Measurements from ENCODE around the gene GJA5.
A peak's percentile ranks its signal among the peaks of the same experiment; 100 is the strongest.
"Not testable (repeated sequence)": the region's sequence is repeated elsewhere in the genome, so short reads cannot be mapped to it uniquely, and the experiment has no call there.

Gene GJA5

DNA sequence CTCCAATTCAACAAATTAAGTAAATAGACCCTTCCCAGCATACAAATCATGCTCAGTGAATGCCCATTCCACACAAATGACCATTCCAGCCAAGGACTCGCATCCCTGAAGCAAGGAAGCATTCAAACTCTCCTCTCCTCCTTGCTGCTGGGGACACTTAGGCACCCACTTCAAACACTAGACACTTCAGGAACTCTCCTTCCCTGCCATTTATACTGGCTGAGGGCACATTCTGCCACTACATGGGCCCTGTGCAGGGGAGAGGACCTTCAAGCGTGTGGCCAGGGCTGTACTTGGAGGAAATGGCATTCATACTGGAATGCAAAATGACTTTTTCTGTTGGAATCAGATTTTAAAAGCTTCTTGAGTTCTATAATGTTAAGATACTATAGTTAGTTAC lies 22.3 kb downstream of the GJA5 start:
- H3K4me3 ChIP-seq (ENCODE audit: low read length): no peak overlapping the region

DNA sequence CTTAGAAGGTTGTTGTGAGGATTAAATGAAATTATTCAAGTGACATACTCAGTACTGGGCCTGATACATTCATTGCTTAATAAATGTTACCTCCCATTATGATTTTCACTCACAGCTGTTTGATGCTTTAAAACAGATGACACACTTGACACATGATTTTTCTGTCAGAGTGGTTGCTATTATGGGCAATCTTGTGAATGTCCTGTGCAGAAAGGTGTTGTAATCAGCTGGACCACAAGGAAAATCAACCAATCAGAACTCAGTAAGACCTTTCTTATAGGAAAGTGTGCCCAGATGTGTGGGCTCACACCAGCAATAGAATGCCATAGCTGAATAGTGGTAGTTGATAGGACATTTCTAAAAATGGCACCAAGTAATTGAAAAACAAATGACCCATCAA lies 23.5 kb downstream of the GJA5 start:
- DNase-seq (ENCODE audit: low read depth, low spot score): no peak
- no peak overlapping the region for H3K4me3 ChIP-seq (ENCODE audit: low read length)

More for the DNA sequence above, 22.3 kb downstream of the GJA5 start:
- no peak for DNase-seq (ENCODE audit: low read depth, low spot score)

DNA sequence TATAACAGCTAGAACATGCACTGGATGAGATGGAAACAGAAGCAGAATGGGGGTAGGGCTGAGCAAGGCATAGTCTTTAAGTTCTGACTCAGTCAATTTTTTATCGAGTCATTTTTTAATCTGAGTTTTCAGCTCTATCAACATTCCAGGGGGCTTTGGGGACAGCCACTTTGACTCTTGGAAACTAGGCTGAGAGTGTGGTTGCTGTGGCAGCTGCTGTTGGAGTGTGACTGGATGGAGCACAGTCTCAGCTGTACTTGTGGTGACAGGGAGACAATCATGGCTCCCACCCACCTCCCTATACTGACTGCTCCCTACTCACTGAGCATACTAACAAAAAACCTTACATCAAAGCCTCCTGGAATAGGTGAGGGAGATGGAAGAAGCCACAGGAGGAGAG lies 25.0 kb downstream of the GJA5 start:
- H3K4me3 ChIP-seq (ENCODE audit: low read length): no peak overlapping the region
- no peak for DNase-seq (ENCODE audit: low read depth, low spot score)

DNA sequence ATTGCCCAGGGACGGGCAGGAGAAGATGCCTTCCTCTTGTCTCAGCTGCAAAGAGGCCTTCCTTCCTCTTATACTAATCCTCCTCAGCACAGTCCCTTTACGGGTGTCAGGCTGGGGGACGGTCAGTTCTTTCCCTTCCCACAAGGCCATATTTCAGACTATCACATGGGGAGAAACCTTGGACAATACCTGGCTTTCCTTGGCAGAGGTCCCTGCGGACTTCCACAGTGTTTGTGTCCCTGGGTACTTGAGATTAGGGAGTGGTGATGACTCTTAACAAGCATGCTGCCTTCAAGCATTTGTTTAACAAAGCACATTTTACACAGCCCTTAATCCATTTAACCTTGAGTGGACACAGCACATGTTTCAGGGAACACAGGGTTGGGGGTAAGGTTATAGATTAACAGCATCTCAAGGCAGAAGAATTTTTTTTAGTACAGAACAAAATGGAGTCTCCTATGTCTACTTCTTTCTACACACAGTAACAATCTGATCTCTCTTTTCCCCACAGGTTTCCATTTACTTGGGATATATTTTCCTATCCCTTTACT lies 26.0 kb downstream of the GJA5 start:
- DNase-seq (ENCODE audit: low read depth, low spot score); H3K4me3 ChIP-seq (ENCODE audit: low read length): not testable (repeated sequence)

DNA sequence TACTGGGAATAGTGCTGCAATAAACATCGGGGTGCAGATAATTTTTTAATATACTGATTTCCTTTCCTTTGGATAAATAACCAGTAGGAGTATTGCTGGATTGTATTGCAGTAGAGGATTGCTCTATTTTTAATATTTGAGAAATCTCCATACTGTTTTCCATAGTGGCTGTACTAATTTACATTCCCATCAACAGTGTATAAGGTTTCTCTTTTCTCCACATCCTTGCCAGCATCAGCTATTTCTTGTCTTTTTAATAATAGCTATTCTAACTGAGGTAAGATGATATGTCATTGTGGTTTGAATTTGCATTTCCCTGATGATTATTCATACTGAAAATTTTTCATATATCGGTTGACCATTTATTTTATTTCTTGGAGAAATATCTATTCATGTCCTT lies 31.1 kb downstream of the GJA5 start:
- H3K4me3 ChIP-seq (ENCODE audit: low read length): no peak overlapping the region
- DNase-seq (ENCODE audit: low read depth, low spot score): no peak

DNA sequence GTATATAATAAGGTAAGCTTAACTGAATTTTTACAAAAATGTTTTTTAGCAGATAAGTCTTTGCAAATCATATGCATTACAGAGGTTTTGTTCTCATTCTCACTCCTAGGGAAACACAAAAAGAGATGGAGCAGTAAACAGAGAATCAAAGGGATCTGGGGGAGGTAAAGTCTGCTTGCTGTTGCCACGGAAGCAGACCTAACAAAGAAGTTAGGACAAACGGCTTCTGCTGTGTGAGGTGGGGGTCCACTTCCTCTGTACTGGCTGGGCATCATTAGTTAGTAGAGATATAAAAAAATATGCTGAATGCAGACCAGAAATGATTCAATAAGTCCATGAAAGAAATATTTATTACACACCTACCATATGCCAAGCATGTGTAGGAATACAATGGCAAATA lies 34.2 kb downstream of the GJA5 start:
- DNase-seq (ENCODE audit: low read depth, low spot score): no peak
- no peak overlapping the region for H3K4me3 ChIP-seq (ENCODE audit: low read length)

DNA sequence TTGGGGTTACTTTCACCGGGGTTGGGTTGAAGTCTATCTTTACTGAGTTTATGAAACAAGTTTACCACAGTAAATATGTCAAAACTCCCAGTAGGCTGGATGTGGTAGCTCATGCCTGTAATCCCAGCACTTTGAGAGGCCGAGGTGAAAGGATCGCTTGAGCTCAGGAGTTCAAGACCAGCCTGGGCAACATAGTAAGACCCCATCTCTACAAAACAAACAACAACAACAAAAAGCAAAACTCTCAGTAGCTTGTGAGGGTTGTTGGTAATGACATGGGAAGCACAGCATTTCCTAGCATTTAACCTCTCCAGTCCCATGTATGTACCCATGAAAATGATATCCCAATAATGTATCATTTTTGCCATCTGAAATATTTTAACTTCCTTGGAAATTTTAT lies 34.7 kb downstream of the GJA5 start:
- H3K4me3 ChIP-seq (ENCODE audit: low read length): no peak overlapping the region

DNA sequence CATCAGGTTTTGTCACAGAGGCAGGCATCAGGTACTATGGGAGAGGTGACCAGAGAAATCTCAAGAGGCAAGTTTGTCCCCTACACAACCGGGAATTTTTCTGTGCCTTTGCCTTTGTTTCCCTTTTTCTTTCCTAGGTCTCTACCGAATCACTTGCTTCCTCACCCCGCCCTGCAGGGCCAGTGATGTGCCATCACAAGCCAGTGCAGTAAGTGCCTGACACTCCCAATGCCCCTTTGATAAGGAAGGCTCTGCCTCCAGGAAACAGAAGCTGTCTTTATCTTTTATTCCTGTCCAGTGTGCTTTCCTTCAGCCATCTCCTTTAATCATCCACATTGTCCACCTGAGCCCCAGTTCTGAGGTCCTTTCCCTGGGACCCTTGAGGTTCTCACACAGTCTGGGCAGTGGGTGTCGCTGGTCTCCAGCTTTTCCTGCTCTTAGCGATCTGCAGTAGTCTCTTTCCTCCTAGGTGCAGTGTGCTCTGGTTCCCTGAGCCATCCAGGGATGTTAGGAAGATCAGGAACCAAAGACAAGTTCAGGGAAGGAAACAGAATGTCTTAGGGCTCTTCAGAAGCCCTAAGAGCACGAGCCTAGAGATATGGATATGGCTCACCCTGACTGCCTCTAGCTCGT lies 36.6 kb downstream of the GJA5 start:
- peak; percentile 4 for DNase-seq (ENCODE audit: low read depth, low spot score)
- no peak overlapping the region for H3K4me3 ChIP-seq (ENCODE audit: low read length)

More for the DNA sequence above, 34.7 kb downstream of the GJA5 start:
- DNase-seq (ENCODE audit: low read depth, low spot score): no peak

DNA sequence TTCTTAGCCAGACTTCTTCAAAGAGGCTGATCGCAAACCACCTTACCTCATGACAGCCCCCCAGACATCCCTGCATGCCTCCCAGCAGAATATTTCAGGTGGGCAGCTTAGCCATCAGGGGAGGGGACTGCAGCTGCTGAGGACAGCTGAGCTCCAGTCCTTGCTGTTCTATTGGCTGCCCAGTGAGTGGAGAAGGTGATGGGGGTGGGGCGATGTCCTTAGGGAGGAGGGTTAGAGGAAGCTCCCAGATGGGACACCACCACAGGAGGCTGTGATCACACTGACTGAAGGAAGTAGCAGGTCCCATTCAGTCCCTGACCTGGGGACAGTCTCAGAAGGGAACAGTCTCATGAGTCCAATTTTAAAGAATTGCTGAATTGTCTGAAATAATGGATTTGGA lies 38.3 kb downstream of the GJA5 start:
- no peak for DNase-seq (ENCODE audit: low read depth, low spot score)
- H3K4me3 ChIP-seq (ENCODE audit: low read length): no peak overlapping the region

DNA sequence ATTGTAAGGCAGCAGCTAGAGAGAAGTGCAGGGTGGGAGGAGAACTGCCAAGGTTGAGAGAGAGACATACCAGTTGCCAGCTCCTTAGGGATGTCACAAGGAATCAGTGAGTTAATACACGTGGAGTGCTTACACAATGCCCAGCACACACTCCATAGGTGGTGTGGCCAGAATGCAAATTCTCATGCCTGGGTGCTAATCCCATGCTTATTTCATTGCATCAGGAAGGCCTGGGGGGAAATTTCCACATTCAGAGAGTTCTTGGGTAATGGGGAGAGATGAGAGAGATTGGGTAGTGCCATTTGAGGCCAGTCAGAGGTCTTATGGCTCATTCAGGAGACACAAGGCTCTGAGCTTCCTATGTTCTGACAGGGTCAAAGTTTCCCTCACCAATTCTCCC lies 38.7 kb downstream of the GJA5 start:
- no peak for DNase-seq (ENCODE audit: low read depth, low spot score)
- no peak overlapping the region for H3K4me3 ChIP-seq (ENCODE audit: low read length)

DNA sequence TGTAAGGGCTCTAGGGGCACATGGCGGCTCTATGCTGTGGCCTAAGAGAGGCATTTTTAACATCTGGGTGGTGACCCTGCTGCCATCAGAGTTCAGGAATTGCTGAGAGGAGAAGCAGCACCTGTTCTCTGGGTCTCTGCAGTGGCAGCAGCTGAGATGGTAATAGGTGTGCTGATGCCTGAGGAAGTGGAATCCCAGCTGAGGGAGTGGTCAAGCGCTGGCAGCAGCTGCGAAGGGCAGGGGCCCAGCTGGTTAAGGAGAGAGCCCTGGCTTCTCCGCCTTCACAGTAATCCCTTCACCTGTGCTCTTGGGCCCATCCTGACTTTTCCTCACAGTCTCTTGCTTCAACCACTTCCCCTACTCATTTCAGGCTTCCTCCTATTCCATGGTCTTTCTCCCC lies 39.8 kb downstream of the GJA5 start:
- no peak overlapping the region for H3K4me3 ChIP-seq (ENCODE audit: low read length)
- no peak for DNase-seq (ENCODE audit: low read depth, low spot score)

DNA sequence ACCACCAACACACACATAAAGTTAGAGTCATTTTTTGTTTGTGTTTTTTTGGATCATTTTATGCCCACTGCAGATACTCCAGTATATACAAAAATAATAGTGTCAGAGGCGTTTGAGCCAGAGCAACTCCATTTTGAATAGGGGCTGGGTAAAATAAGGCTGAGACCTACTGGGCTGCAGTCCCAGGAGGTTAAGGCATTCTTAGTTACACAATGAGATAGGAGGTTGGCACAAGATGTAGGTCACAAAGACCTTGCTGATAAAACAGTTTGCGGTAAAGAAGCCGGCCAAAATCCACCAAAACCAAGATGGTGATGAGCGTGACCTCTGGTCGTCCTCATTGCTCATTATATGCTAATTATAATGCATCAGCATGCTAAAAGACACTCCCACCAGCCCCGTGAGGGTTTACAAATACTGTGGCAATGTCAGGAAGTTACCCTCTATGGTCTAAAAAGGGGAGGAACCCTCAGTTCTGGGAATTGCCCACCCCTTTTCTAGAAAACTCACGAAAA lies 40.6 kb downstream of the GJA5 start:
- no peak overlapping the region for H3K4me3 ChIP-seq (ENCODE audit: low read length)
- DNase-seq (ENCODE audit: low read depth, low spot score): no peak

DNA sequence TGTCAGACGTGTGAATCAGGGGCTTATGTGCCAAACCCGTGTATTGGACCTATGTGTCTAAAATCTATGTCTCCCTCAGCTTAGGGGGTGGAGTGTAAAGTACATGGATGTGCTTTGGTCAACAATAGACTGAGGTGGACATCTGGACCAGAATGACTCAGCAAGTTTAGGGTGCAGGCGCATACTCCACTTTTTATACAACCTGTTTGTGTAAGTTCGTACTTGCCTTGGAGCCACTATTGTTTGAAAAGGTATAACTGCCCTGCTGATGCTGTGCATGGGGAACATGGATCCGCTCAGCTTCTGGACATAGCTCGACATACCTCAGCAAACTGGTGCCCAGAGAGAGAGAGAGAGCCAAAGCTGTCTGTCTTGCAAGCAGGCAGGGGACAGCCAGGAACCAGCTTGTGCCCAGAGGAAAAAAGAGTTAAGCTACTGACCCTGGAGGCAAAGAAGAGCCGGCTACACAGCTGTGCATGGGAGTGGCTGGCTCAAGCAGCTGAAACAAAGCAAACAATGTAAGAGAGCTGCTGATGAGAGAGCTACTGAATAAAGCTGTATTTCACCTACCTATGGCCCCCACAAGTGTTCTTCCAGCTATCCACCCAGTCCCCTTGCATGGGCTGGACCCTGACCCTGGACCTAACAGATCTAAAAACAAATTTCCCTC lies 41.2 kb downstream of the GJA5 start:
- H3K4me3 ChIP-seq (ENCODE audit: low read length): no peak overlapping the region
- no peak for DNase-seq (ENCODE audit: low read depth, low spot score)

DNA sequence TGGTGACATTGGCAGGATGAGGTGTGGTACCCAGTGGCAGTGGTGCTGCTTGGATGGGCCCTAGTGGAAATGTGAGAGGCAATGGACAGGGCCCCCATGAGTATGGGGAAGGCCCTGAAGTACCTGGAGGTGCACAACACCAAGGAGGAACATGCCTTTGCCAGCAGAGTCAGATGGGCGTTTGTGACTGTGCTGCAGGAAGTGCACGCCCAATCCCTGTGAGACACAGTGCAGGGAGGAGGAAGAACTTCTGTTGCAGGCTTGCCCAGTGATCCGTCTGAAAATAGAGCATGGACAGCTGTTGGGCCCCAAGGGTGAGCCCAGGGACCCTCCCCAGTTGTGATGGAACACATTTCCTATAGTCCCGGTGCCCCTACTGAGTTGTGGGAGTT lies 42.7 kb downstream of the GJA5 start:
- DNase-seq (ENCODE audit: low read depth, low spot score): no peak
- H3K4me3 ChIP-seq (ENCODE audit: low read length): no peak overlapping the region

DNA sequence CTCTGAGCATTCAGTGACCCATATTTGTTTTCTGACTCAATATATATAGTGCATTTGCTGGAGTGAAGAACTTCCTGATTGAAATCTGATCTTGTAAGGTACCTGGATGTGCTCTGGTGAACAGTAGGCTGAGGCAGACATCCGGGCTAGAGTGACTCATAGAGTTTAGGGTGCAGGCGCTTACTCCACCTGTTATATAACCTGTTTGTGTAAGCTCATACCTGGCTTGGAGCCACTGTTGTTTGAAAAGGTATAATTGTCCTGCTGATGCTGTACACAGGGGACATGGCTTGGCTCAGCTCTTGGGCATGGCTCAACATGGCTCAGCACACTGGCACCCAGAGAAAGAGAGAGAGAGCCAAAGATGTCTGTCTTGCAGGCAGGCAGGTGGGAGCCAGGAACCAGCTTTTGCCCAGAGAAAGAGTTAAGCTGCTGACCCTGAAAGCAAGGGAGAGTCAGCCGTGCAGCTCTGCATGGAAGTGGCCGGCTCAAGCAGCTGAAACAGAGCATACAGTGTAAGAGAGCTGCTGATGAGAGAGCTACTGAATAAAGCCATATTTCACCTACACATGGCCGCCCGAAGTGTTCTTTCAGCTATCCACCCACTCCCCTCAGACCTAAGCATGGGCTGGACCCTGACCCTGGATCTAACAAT lies 43.2 kb downstream of the GJA5 start:
- no peak for DNase-seq (ENCODE audit: low read depth, low spot score)
- no peak overlapping the region for H3K4me3 ChIP-seq (ENCODE audit: low read length)

DNA sequence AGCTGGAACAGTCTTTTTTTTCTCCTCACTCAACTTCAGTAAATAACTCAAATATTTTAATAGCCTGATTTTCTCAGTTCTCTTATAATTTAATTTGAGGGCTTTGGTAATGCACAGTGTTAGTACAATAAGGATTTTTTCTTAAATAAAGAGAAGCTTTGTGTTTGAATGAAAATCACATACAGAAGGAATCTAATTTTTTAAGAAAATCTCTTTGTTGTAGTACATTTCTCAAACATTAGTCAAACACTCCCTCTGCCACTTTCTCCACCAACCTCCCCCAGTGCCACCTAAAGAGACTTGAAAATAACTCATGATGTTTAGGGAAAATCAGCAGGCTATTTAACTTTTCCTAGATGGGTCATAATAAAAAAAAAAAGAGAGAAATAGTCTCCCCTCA lies 47.8 kb downstream of the GJA5 start:
- H3K4me3 ChIP-seq (ENCODE audit: low read length): no peak overlapping the region
- DNase-seq (ENCODE audit: low read depth, low spot score): no peak

All from Jurkat, Clone E6-1 (cell line).